T-helper 1 cell (primary cell): ENCODE results near the gene PRRG4.
"Not testable (repeated sequence)": the region's sequence is repeated elsewhere in the genome, so short reads cannot be mapped to it uniquely, and the experiment has no call there.

Experiments used
- DNase-seq, 5 donors: peaks; one replicate each; pipeline ENCODE4 v3.0.0-alpha.2; 2012 to 2020

PRRG4 gene

DNA sequence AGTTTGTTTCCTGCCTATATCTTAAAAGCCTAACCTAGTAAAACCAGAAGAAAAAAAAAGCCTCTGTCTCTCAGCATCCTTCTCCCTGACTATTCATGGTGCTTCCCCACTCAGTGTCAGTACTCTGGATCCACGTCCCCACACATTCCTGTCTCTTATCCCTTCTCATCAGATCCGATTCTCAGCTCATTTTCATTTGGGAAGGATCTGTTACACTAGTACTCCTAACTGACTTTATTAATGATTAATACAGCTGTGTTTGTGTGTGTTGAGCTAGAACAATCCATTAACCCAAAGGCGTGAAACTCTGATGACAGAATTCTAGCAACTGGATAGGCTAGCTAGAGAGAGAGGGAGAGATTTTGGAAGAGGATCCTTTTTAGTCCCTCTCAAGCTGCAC is 1.5 kb downstream of the PRRG4 start:
- no peak for DNase-seq

DNA sequence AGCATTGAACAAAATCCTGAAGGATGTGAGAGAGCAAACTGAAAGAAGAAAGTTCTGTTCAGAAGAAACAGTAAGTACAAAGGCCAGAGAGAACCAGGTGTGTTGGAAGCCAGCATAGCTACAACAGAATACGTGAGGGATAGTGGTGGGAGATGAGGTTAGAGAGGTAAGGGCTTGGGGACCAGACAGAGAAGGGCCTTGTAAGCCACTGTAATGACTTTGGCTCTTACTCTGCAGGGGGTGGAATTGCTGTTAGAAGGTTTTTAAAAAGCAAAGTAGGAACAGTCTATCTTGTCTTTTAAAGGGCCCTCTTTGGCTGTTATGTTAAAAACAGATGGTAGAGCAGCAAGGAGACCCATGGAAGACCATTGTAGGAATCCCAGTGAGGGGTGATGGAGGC is 4.2 kb downstream of the PRRG4 start:
- DNase-seq = no peak

DNA sequence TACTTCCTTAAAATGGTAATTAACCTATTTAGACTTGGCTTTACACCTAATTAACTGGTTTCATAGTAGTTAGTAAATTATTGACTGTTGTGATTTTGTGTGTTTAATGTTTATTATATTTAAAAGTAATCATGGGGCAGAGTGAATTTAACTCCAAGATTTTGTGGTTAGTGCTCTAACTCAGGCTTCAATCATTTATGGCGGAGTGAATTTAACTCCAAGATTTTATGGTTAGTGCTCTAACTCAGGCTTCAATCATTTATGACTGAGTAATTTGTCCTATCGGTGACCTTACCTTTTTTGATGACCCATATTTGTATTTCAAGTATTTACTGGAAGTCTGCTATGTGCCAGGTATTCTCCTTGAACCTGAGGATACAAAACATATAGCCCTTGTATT is 7.2 kb downstream of the PRRG4 start:
- no peak for DNase-seq

- DNase-seq = no peak
Measured at GRCh38 chr11:32838505-32839274, 9.0 kb downstream of the PRRG4 start.

GRCh38 chr11:32839308-32839707 is 9.6 kb downstream of the PRRG4 start:
- DNase-seq = no peak

GRCh38 chr11:32840587-32840986 is 10.9 kb downstream of the PRRG4 start:
- no peak for DNase-seq

- no peak for DNase-seq
Measured at GRCh38 chr11:32843544-32843943, 13.8 kb downstream of the PRRG4 start.

- DNase-seq = no peak
Measured at GRCh38 chr11:32847511-32847910, 17.8 kb downstream of the PRRG4 start.

GRCh38 chr11:32849761-32850160 is 20.0 kb downstream of the PRRG4 start:
- no peak for DNase-seq

DNA sequence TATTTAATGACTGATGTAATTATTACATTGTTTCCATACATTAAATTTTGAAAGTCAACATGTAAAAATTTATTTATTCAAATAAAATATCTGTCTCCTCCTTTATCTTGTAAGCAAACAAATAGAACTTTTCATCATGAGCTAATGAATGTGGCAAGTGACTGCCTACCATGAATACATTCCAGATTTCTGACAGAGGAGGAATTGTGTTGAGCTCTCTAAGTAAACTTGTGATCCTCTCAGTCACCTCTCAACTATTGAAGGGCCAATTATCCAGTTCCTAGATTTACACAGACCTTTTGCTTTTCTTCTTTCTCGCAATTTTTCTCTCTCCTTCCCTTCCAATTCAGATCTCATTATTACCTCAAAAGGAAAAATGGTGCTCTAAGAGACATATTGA is 21.5 kb downstream of the PRRG4 start:
- no peak for DNase-seq

DNA sequence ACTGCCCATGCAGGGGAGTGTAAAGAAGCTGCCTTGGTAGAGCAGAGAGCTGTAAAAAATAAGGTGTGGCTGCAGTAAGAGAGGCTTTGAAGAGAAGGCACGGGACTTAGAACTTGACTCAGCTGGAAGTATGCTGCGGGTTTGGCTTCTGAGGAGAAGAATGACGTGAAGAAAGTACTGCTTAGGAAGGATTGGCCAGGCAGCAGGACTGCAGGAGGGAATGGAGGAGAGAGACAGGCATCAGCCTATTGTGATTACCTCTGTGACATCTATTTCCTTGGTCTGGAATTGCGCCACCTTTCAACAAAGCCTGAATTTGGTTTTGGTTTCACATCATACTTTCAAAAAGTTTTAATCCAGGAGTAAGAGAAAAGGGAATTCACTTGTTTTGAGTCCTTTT is 22.5 kb downstream of the PRRG4 start:
- DNase-seq = no peak

DNA sequence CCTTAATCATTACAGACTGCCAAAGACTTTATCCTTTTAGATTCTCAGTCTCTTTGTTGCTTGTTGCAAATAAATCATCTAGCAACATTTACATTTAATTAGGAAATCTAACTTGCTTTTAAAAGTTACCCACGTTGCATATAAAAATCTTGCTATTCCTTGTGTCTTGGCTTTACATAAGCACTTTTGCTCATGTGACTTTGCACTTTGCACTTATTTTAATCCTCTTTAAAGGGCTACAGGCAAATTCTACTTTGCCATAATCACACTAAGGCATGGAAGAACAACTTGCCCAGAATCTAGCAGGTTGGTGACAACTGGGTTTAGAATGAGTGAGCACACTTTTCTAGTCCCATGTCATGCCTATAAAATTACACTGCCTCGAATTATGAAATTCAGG is 25.9 kb downstream of the PRRG4 start:
- no peak for DNase-seq

DNA sequence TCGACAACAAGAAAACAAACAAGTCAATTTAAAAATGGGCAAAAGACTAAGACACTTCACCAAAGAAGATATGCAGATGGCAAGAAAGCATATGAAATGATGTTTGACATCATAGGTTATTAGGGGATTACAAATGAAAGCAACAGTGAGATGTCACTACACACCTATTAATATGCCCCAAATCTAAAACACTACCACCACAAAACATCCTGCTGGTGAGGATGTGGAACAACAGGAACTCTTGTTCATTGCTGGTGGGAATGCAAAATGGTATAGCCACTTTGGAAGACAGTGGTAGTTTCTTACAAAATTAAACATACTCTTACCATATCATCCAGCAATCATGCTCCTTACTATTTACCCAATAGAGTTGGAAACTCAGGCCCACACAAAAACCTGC is 29.0 kb downstream of the PRRG4 start:
- no peak for DNase-seq

DNA sequence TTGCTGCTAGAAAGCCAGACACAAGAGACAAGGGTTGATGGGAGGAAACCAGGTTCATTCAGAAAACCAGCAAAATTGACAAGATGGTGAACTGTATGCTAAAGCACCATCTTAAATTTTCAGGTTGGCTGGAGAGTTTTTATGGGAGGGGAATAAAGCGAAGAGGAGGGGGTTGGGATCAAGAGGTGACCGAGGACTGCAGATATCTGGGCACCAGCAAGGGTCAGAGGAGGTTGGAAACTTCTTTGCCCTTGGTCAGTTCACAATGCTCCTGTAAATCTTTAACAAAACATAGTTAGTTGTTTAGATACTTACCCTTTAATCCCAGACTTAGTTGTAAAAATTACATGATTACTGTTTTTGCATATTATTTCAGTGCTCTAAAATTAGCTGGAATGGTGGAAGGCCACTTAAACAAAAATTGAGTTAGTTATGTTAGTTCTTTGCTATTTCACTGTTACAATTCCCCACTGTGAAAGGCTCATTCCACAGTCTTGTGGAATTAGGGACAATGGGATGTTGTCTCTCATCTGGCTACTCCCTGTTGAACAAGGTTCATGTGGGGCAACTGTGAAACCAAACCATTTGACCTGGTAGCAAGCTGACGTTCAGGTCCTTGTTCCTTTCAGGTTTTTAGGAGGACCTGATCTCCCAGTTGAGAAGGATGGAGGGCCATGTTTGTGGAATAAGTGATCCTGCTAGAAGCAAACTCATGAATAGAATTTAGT is 32.3 kb downstream of the PRRG4 start:
- DNase-seq = no peak

- no peak for DNase-seq
Measured at GRCh38 chr11:32864555-32864954, 34.8 kb downstream of the PRRG4 start.

GRCh38 chr11:32868752-32869151 is 39.0 kb downstream of the PRRG4 start:
- not testable (repeated sequence) for DNase-seq

- DNase-seq = no peak
Measured at GRCh38 chr11:32870676-32871075, 40.9 kb downstream of the PRRG4 start.

GRCh38 chr11:32874132-32874531 is 44.4 kb downstream of the PRRG4 start:
- no peak for DNase-seq

- DNase-seq = no peak
Measured at GRCh38 chr11:32881286-32881685, 51.6 kb downstream of the PRRG4 start.

DNA sequence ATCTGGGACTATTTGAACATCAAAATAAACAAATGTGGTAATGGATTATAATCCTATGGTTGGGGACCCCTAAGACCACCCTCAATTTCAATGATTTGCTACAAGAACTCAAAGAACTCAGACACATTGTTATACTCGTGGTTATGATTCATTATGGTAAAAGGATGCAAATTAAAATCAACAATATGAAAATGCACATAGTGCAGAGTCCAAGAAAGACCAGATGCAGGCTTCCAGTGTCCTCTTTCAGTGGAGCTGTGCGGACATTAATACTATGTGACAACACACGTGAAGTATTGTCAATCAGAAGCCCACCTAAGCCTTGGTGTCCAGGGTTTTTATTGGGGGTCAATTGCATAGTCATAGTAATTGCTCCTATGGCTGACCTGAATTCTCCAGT is 53.7 kb downstream of the PRRG4 start:
- no peak for DNase-seq

- no peak for DNase-seq
Measured at GRCh38 chr11:32884023-32884422, 54.3 kb downstream of the PRRG4 start.

DNA sequence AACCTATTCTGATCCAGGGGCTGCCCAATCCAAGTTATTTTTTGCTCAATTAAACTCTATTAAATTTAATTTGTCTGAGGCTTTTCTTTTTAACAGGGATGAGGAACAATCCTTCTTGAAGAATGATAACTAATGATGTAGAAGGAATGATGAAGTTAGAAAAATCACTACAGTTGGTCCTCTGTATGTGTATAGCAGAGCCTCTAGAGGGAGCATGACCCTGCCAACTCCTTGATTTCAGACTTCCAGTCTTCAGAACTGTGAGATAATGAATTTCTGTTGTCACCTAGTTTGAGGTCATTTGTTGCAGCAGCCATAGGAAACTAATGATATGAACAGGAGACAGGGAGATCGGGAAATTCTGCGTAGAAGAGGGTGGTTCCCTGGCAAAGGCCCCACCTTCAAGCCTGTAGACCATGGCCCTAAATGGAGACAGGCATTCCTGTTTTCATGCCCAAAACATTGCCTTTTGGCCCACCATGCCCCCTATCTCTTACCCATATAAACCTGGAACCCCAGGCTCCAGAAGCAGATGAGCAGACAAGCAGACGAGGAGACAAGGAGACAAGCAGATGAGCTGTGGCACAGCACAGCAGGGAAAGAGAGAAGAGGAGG is 55.1 kb downstream of the PRRG4 start:
- DNase-seq = no peak

DNA sequence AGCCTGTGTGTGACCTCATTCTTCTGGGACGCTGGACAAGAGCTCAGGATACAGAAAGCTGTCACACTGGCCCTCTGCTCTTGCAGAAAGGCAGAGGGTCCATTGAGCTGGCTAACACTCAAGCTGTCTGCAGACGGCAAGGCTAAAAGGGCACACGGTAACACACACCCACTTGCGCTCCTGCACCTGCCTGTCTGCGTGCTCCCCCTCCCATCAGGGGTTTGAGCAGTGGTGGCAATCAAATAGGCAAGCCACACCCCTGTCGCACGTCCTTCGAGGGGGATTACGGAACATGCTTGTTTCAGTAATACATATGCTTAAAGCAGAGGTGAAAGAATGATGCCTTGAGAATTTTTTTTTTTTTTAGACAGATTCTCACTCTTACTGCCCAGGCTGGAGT is 55.8 kb downstream of the PRRG4 start:
- no peak for DNase-seq

DNA sequence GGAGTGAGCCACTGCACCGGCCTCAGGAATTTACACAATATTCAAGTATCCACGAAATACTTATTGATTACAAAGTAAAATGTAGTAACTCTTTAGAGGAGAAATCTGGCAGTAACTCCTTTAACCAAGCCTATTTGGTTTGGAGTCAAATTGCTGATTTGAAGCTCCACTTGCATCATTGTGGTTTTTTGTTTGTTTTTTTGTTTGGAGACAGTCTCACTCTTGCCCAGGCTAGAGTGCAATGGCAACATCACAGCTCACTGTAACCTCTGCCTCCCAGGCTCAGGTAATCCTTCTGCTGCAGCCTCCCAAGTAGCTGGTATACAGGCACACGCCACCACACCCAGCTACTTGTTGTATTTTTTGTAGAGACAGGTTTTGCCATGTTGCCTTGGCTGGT is 56.5 kb downstream of the PRRG4 start:
- no peak for DNase-seq
